GM23248 (cell line): ENCODE measurements around the gene SLC44A5.

ENCODE experiments used
- EZH2 ChIP-seq: fragments of 200-600 bp; sonication (generic); IDR thresholded peaks from 2 replicates; pipeline ENCODE4 v1.6.1; 2018; ENCODE audit warnings: antibody characterized with exemption, mild to moderate bottlenecking; ENCODE audit not compliant: insufficient read depth, poor library complexity, severe bottlenecking
- EZH2phosphoT487 ChIP-seq: fragments of 200-600 bp; sonication (generic); IDR thresholded peaks from 2 replicates; pipeline ENCODE4 v1.6.1; 2018; ENCODE audit warnings: antibody characterized with exemption, moderate library complexity, mild to moderate bottlenecking, low read depth; ENCODE audit not compliant: insufficient read depth

DNA sequence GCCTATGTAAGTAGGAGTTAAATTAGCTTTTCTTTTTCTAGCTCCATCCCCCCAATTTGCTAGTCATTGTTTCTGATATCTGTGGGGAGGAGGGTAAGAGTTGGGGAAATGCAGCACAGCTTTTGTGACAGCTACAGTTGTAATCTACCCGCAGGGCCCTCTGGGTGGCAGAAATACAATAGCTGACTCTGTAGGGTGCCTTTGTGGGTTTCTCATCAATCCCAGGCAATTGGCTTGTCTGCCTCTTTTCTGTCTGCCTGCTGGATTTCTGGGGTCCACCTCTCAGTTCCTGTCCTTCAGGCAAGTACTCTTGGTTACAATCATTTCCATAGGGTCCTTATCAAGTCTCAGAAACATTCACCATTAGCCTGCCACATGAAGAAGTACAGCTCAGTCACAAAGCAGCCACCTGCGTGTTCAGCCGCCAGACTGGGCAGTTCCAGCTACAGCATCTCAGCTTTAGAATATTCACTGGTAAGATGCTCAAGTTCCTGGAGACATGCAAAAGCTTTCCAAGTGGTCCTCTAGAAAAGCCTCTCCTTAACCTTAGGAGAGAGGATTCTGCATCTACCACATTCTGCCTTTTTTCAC, 19.2 kb upstream of the SLC44A5 start:
- TF ChIP-seq EZH2 (no peak), EZH2phosphoT487 (no peak)
